GM13976 (cell line): ENCODE data around the gene NME9.

Experiments
- DNase-seq: peaks from one replicate; pipeline ENCODE4 v3.0.0; 2012; ENCODE audit warnings: low spot score
- CTCF ChIP-seq: IDR thresholded peaks from 2 replicates; pipeline ENCODE4 v1.5.1; 2012; ENCODE audit warnings: borderline replicate concordance, mild to moderate bottlenecking; ENCODE audit not compliant: insufficient read depth; ENCODE audit errors: extremely low read depth, missing control alignments, control extremely low read depth
- in situ Hi-C: fragments of 300-500 bp; cut with MboI; formaldehyde crosslinking; loops from one replicate; pipeline ENCODE4 v1.12.0; 2022; ENCODE audit warnings: low sequenced_read_pairs, mixed read lengths, inconsistent platforms; ENCODE audit not compliant: unreplicated experiment

NME9 gene

GRCh38 chr3:138260611-138261010, 69.0 kb downstream of the NME9 start:
- no peak for DNase-seq
- no peak for TF ChIP-seq CTCF
- in situ Hi-C loops, result no loop called here

- DNase-seq, result no peak
- in situ Hi-C loops, result no loop called here
- TF ChIP-seq CTCF, result no peak
Measured at GRCh38 chr3:138259126-138259525, 70.5 kb downstream of the NME9 start.

- no peak for TF ChIP-seq CTCF
- DNase-seq, result no peak
- in situ Hi-C loops, result no loop called here
Measured at GRCh38 chr3:138257986-138258385, 71.7 kb downstream of the NME9 start.

DNA sequence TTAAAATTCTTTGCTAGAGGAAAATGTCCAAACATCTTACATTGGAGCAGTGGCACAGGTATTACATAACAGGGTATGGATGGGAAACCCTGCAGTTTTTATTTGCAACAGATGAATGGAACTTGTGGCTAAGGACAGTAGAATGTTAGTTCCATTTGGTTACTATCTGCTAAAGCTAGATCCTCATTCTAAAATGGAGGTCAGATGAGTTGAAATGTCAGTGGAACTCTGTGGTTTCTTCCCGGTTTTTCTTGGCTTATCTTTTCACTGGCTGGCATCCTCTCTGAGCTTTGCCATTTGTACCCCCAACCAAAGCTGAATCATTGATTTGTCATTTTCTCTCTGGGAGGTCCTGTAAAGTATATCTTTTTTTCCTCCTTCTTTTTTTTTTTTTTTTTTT, 73.6 kb downstream of the NME9 start:
- TF ChIP-seq CTCF, result no peak
- in situ Hi-C loops, result no loop called here
- DNase-seq, result no peak

DNA sequence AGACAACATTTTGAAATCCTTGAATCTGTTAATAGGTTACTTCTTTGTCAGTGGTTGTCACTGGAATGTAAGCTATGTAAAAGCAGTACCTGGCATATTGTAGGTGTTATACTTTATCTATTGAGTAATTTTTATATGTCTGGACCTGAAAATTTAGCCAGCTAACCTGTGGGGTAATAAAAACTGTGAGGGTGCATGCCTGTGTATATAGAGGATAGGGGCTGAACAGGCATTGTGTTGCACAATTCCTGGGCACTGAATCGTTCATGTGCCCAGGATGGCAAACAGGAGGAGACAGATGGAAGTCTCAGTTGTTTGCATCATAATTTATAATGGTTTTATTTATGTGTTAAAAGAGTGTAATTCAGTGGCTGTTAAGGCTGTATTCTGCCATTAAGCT, 75.4 kb downstream of the NME9 start:
- no peak for DNase-seq
- no peak for TF ChIP-seq CTCF
- in situ Hi-C loops, result no loop called here

DNA sequence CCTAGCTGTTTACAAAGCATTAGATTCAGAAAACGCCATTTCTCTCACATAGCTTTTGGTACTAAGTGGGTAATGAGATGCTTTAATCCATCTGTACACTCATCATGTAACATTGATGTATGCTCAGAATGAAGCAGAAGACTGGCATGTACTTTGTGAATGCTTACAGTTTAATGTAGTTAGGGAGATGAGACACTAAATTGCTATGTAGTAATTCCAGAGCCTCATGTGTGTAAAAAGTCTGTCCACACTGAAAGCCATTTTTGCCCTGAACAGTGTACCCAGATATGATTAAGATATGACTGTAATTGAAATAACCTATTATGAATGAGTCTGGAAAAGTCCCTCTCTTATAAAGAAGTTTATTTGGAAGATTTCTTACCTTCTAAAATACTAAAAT, 76.0 kb downstream of the NME9 start:
- no peak for TF ChIP-seq CTCF

More for the DNA sequence above, 76.0 kb downstream of the NME9 start:
- no peak for DNase-seq
- in situ Hi-C loops, result no loop called here
